Left ventricle myocardium inferior (tissue), 1 donor: Measurements from ENCODE around the gene OPN3. TPM values are rescaled to one million over a fixed set of nuclear protein-coding genes. Genes with fewer than 3 reads are reported as not detected.

Experiments used
- DNase-seq: peaks from one replicate; pipeline ENCODE4 v3.0.0-alpha.2; 2020
- H3K27ac ChIP-seq: fragments of 200-600 bp; replicated peaks from 2 replicates; pipeline ENCODE4 v1.8.0; 2021
- H3K27me3 ChIP-seq: fragments of 200-600 bp; 2 replicates; pipeline ENCODE4 v1.8.0; 2021; ENCODE audit warnings: low read depth
- H3K36me3 ChIP-seq: fragments of 200-600 bp; 2 replicates; pipeline ENCODE4 v1.8.0; 2021
- H3K4me1 ChIP-seq: fragments of 200-600 bp; 2 replicates; pipeline ENCODE4 v1.8.0; 2021
- H3K4me3 ChIP-seq: fragments of 200-600 bp; 2 replicates; pipeline ENCODE4 v1.8.0; 2021; ENCODE audit warnings: mild to moderate bottlenecking, moderate library complexity
- H3K9me3 ChIP-seq: fragments of 200-600 bp; replicated peaks from 2 replicates; pipeline ENCODE4 v1.8.0; 2021
- intact Hi-C: fragments of 100-400 bp; cut with micrococcal nuclease; formaldehyde crosslinking; loops from one replicate; pipeline ENCODE4 v1.11.0; 2022
- total RNA-seq: library from RNA; stranded (reverse); fragmentation: NEBNext Ultra II Directional; extraction: Animal tissue kit (Norgen Biotek cat#: 25700); gene quantifications from one replicate; pipeline ENCODE4 v1.2.1, GENCODE V29; 2021
- TF ChIP-seq, protein P1 (sequence below): fragments of 200-600 bp; IDR thresholded peaks from 2 replicates; pipeline ENCODE4 v1.8.0; 2021; ENCODE audit warnings: antibody characterized with exemption, mild to moderate bottlenecking, borderline replicate concordance
- donor health status: DM: no; HTN: yes; CAD: no; lungs with severe emphysema.

Gene OPN3
- total RNA-seq, 1 donor from 2014 or later: 6.1 TPM

DNA sequence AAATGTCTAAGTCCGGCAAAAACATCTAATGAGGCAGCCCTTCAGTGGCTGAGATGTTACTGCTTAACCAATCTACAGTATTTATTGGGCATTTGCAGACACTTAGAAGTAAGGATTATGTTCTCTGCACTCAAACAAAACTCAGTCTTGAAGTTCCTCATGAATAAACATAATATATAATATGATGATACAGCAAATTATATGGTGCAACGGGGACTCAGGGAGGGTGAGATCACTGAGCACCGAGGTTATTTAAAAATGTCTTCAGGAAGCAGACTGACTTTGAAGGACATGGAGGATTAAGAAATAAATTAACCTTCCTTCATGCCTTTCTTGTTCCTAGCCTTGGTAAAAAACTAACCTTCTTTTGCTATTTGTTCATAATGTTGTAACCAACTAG, 39.8 kb upstream of the OPN3 start:
- Histone ChIP-seq H3K4me1 (no peaks in the 10 kb centered on the region), H3K9me3 (peaks cover 6% of the 10 kb centered on the region), H3K4me3 (no peak overlapping the region), H3K27me3 (peaks cover 7% of the 10 kb centered on the region), H3K27ac (no peak overlapping the region), H3K36me3 (no peaks in the 10 kb centered on the region)
- DNase-seq: no peak
- TF ChIP-seq, protein P1, sequence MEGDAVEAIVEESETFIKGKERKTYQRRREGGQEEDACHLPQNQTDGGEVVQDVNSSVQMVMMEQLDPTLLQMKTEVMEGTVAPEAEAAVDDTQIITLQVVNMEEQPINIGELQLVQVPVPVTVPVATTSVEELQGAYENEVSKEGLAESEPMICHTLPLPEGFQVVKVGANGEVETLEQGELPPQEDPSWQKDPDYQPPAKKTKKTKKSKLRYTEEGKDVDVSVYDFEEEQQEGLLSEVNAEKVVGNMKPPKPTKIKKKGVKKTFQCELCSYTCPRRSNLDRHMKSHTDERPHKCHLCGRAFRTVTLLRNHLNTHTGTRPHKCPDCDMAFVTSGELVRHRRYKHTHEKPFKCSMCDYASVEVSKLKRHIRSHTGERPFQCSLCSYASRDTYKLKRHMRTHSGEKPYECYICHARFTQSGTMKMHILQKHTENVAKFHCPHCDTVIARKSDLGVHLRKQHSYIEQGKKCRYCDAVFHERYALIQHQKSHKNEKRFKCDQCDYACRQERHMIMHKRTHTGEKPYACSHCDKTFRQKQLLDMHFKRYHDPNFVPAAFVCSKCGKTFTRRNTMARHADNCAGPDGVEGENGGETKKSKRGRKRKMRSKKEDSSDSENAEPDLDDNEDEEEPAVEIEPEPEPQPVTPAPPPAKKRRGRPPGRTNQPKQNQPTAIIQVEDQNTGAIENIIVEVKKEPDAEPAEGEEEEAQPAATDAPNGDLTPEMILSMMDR: no peak
- intact Hi-C loops: no loop called here

GRCh38 chr1:241679404-241679803, 39.2 kb upstream of the OPN3 start:
- TF ChIP-seq, protein P1: no peak
- no peak overlapping the region for H3K27ac ChIP-seq
- no peaks in the 10 kb centered on the region for H3K4me1 ChIP-seq
- H3K9me3 ChIP-seq: peaks cover 6% of the 10 kb centered on the region
- no peaks in the 10 kb centered on the region for H3K36me3 ChIP-seq
- DNase-seq: no peak
- intact Hi-C loops: no loop called here
- peaks cover 7% of the 10 kb centered on the region for H3K27me3 ChIP-seq
- H3K4me3 ChIP-seq: no peak overlapping the region

DNA sequence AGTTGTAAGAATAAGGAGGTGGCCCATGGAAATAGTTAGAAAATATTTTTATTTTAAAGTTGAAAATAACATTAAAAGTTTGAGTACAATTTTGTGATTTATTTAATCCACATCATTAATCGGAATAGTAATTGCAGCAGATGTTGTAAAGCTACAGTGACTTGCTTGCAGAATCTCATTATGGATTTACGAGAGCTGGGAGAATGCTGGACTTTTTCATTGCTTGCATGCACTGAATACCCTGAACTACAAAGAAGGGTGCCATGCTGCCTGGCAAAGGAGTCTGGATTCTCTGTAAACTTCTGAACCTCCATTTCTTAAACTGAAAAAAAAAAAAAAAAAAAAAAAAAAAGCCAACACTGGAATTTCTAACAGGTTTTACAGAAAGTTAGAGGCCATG, 38.4 kb upstream of the OPN3 start:
- H3K36me3 ChIP-seq: no peaks in the 10 kb centered on the region
- no peak for DNase-seq

GRCh38 chr1:241677201-241677600, 37.0 kb upstream of the OPN3 start:
- Histone ChIP-seq H3K4me3 (no peak overlapping the region), H3K9me3 (peaks cover 6% of the 10 kb centered on the region), H3K27ac (no peak overlapping the region), H3K36me3 (no peaks in the 10 kb centered on the region), H3K4me1 (no peaks in the 10 kb centered on the region), H3K27me3 (no peaks in the 10 kb centered on the region)
- intact Hi-C loops: no loop called here
- DNase-seq: no peak
- TF ChIP-seq, protein P1: no peak

More for the DNA sequence above, 38.4 kb upstream of the OPN3 start:
- H3K9me3 ChIP-seq: peaks cover 6% of the 10 kb centered on the region
- peaks cover 7% of the 10 kb centered on the region for H3K27me3 ChIP-seq
- intact Hi-C loops: no loop called here
- no peaks in the 10 kb centered on the region for H3K4me1 ChIP-seq
- no peak overlapping the region for H3K4me3 ChIP-seq
- TF ChIP-seq, protein P1: no peak
- H3K27ac ChIP-seq: no peak overlapping the region

- Histone ChIP-seq H3K36me3 (no peaks in the 10 kb centered on the region), H3K27ac (no peak overlapping the region), H3K27me3 (no peaks in the 10 kb centered on the region), H3K4me1 (no peaks in the 10 kb centered on the region), H3K4me3 (no peak overlapping the region), H3K9me3 (no peaks in the 10 kb centered on the region)
- no peak for DNase-seq
- intact Hi-C loops: no loop called here
- TF ChIP-seq, protein P1: no peak
Observed at GRCh38 chr1:241675983-241676382, 35.8 kb upstream of the OPN3 start.
